ENCODE results near the gene SPPL3. TPM values are rescaled to one million over a fixed set of nuclear protein-coding genes. Genes with fewer than 3 reads are reported as not detected.

SPPL3 gene
- total and polyA plus RNA-seq, 4 donors, result 14.2 to 52.3 (median 29.6) TPM

DNA sequence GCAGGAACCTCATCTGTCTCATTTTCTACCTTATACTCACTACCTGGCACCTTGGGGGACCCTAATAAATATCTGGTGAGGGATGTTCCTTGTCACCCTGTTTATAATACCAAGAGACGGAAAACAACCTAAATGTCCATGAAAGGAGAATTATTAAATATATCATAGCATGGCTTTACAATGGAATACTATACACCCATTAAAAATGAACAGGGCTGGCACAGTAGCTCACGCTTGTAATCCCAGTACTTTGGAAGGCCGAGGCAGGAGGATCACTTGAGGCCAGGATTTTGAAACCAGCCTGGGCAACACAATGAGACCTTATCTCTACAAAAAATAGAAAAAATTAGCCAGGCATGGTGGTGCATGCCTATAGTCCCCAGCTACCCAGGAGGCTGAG, 34.3 kb upstream of the SPPL3 start:
- DNase-seq, result no peak

DNA sequence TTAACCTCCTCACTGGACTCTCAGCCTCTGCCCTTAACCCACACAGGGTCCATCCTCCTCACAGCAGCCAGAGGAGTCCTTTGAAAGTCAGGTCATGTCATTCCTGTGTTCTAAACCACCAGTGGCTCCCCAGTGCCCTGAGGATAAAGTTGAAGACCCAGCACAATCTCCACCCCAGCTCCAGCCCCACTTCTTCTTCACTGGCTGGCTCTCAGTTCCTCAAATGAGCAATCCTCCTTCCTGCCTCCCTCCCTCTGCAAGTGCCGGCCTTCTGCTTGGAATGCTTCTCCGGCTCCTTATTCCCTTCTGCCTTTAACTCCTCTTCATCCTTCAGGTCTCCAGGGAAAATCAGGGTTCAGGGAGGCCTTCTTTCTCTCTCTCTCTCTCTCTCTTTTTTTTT, 32.0 kb upstream of the SPPL3 start:
- Histone ChIP-seq H3K9me3 (ENCODE audit: control insufficient read depth in 4 of 4, insufficient read depth in 3 of 4, low read length in 3 of 4) (no peaks in the 10 kb centered on the region), H3K4me3 (no peak overlapping the region), H3K9ac (ENCODE audit: insufficient read depth in 1 of 2, low read length in 2 of 2) (no peak overlapping the region), H3K27me3 (ENCODE audit: control insufficient read depth in 3 of 3, insufficient read depth in 3 of 3, low read length in 2 of 3) (no peaks in the 10 kb centered on the region), H3K36me3 (ENCODE audit: control insufficient read depth in 4 of 4, insufficient read depth in 4 of 4, low read length in 4 of 4) (no peaks in the 10 kb centered on the region), H3K27ac (ENCODE audit: low read depth in 1 of 2, low read length in 1 of 2) (no peak overlapping the region), H3K4me1 (ENCODE audit: control insufficient read depth in 5 of 5, insufficient read depth in 5 of 5, low read length in 5 of 5) (no peaks in the 10 kb centered on the region)
- WGBS, 2 donors, result 35 to 57% methylated on average over 2 of the region's 2 CpGs
- TF ChIP-seq CTCF (IDR thresholded peaks at IDR 0.05; ENCODE audit: control extremely low read depth, extremely low read depth), result no peak
- no peak for ATAC-seq (ENCODE audit: insufficient read depth, low FRiP score)
- DNase-seq, result no peak

More for the DNA sequence above, 34.3 kb upstream of the SPPL3 start:
- 76 to 77% methylated on average over 3 of the region's 3 CpGs for WGBS, 2 donors
- Histone ChIP-seq H3K27ac (ENCODE audit: low read depth in 1 of 2, low read length in 1 of 2) (no peak overlapping the region), H3K27me3 (ENCODE audit: control insufficient read depth in 3 of 3, insufficient read depth in 3 of 3, low read length in 2 of 3) (no peaks in the 10 kb centered on the region), H3K9ac (ENCODE audit: insufficient read depth in 1 of 2, low read length in 2 of 2) (no peak overlapping the region), H3K4me3 (no peak overlapping the region), H3K4me1 (ENCODE audit: control insufficient read depth in 5 of 5, insufficient read depth in 5 of 5, low read length in 5 of 5) (no peaks in the 10 kb centered on the region), H3K36me3 (ENCODE audit: control insufficient read depth in 4 of 4, insufficient read depth in 4 of 4, low read length in 4 of 4) (no peaks in the 10 kb centered on the region), H3K9me3 (ENCODE audit: control insufficient read depth in 4 of 4, insufficient read depth in 3 of 4, low read length in 3 of 4) (peaks cover 0 to 3% (median 0%) of the 10 kb centered on the region in 4 donors)
- no peak for ATAC-seq (ENCODE audit: insufficient read depth, low FRiP score)
- TF ChIP-seq CTCF (IDR thresholded peaks at IDR 0.05; ENCODE audit: control extremely low read depth, extremely low read depth), result no peak

GRCh38 chr12:120933786-120934185, 29.6 kb upstream of the SPPL3 start:
- Histone ChIP-seq H3K27ac (ENCODE audit: low read depth in 1 of 2, low read length in 1 of 2) (no peak overlapping the region), H3K9ac (ENCODE audit: insufficient read depth in 1 of 2, low read length in 2 of 2) (no peak overlapping the region), H3K9me3 (ENCODE audit: control insufficient read depth in 4 of 4, insufficient read depth in 3 of 4, low read length in 3 of 4) (no peaks in the 10 kb centered on the region), H3K27me3 (ENCODE audit: control insufficient read depth in 3 of 3, insufficient read depth in 3 of 3, low read length in 2 of 3) (no peaks in the 10 kb centered on the region), H3K36me3 (ENCODE audit: control insufficient read depth in 4 of 4, insufficient read depth in 4 of 4, low read length in 4 of 4) (no peaks in the 10 kb centered on the region), H3K4me1 (ENCODE audit: control insufficient read depth in 5 of 5, insufficient read depth in 5 of 5, low read length in 5 of 5) (no peaks in the 10 kb centered on the region), H3K4me3 (no peak overlapping the region)
- ATAC-seq (ENCODE audit: insufficient read depth, low FRiP score), result no peak
- WGBS, 2 donors, result 74 to 79% methylated on average over 6 of the region's 6 CpGs
- DNase-seq, result no peak
- no peak for TF ChIP-seq CTCF (IDR thresholded peaks at IDR 0.05; ENCODE audit: control extremely low read depth, extremely low read depth)

DNA sequence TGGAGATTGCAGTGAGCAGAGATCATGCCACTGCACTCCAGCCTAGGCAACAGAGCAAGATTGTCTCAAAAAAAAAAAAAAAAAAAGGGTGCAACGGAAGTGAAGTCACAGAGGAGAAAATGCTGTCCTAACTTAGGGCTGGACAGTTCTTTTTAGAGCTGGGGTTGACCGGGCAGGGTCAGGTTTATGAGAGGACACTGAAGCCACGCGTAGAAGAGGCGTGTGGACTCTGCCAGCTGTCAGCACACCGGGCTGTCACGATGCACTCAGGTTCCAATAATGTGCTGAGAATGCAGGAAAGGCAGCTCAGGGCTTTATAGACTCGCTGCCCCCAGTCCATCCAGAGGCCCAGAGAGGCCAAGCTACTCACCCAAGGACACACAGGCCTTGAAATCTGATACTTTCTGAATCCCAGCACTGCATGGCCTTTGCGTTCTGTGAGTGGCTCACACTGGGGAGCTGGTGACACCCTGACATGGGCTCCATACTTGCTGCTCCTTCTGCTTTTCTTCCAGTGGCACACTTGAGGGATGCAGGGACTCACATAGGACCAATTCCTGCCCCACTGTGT, 28.9 kb upstream of the SPPL3 start:
- no peaks in the 10 kb centered on the region for H3K9me3 ChIP-seq (ENCODE audit: control insufficient read depth in 4 of 4, insufficient read depth in 3 of 4, low read length in 3 of 4)
- no peak for DNase-seq
- no peak overlapping the region for H3K9ac ChIP-seq (ENCODE audit: insufficient read depth in 1 of 2, low read length in 2 of 2)
- no peak overlapping the region for H3K4me3 ChIP-seq
- H3K27me3 ChIP-seq (ENCODE audit: control insufficient read depth in 3 of 3, insufficient read depth in 3 of 3, low read length in 2 of 3), result no peaks in the 10 kb centered on the region
- H3K36me3 ChIP-seq (ENCODE audit: control insufficient read depth in 4 of 4, insufficient read depth in 4 of 4, low read length in 4 of 4), result no peaks in the 10 kb centered on the region
- no peak for TF ChIP-seq CTCF (IDR thresholded peaks at IDR 0.05; ENCODE audit: control extremely low read depth, extremely low read depth)
- WGBS, 2 donors, result 82 to 83% methylated on average over 9 of the region's 9 CpGs
- no peak for ATAC-seq (ENCODE audit: insufficient read depth, low FRiP score)
- H3K27ac ChIP-seq (ENCODE audit: low read depth in 1 of 2, low read length in 1 of 2), result no peak overlapping the region
- H3K4me1 ChIP-seq (ENCODE audit: control insufficient read depth in 5 of 5, insufficient read depth in 5 of 5, low read length in 5 of 5), result no peaks in the 10 kb centered on the region
